AG04449 (cell line): ENCODE results near the gene CEP76.

Experiments
- CTCF ChIA-PET: fragments of 350-600 bp; formaldehyde crosslinking; extraction: SDS; loops from one replicate; lab custom pipeline; 2021; ENCODE audit warnings: antibody characterized with exemption; lab: Yijun Ruan, JAX
- POLR2A ChIA-PET: fragments of 400-600, 350-600 bp; formaldehyde crosslinking; extraction: SDS; loops from one replicate; lab custom pipeline; 2020; ENCODE audit warnings: antibody characterized with exemption, inconsistent platforms; lab: Yijun Ruan, JAX
- DNase-seq: peaks from one replicate; pipeline ENCODE4 v3.0.0-alpha.2; 2010; ENCODE audit warnings: low read depth, low spot score
- H3K4me3 ChIP-seq: 2 replicates; pipeline ENCODE4 v1.5.1; 2011; ENCODE audit warnings: low read depth, mild to moderate bottlenecking, control low read depth, low read length
- TF ChIP-seq, protein P1 (sequence below): IDR thresholded peaks from one replicate; pipeline ENCODE4 v1.5.1; 2011; ENCODE audit warnings: mild to moderate bottlenecking, moderate library complexity, low read length, control low read depth, inconsistent platforms; ENCODE audit not compliant: insufficient read depth; ENCODE audit errors: missing control alignments

The CEP76 gene

GRCh38 chr18:12722731-12723130, 20.2 kb upstream of the CEP76 start:
- DNase-seq = no peak
- POLR2A ChIA-PET = no interaction called here
- CTCF ChIA-PET = interaction anchor here (1.0 to 13.8 kb wide), 5 partner anchors 18 to 332 kb away, joined by 3 to 307 read pairs (median 93); no protein-coding TSS in a partner anchor
- TF ChIP-seq, protein P1, sequence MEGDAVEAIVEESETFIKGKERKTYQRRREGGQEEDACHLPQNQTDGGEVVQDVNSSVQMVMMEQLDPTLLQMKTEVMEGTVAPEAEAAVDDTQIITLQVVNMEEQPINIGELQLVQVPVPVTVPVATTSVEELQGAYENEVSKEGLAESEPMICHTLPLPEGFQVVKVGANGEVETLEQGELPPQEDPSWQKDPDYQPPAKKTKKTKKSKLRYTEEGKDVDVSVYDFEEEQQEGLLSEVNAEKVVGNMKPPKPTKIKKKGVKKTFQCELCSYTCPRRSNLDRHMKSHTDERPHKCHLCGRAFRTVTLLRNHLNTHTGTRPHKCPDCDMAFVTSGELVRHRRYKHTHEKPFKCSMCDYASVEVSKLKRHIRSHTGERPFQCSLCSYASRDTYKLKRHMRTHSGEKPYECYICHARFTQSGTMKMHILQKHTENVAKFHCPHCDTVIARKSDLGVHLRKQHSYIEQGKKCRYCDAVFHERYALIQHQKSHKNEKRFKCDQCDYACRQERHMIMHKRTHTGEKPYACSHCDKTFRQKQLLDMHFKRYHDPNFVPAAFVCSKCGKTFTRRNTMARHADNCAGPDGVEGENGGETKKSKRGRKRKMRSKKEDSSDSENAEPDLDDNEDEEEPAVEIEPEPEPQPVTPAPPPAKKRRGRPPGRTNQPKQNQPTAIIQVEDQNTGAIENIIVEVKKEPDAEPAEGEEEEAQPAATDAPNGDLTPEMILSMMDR = no peak
- no peak overlapping the region for H3K4me3 ChIP-seq

GRCh38 chr18:12721495-12722275, 19.2 kb upstream of the CEP76 start:
- no peak for DNase-seq
- no peak overlapping the region for H3K4me3 ChIP-seq
- ChIA-PET POLR2A (no interaction called here), CTCF (interaction anchor here (2.2 to 9.9 kb wide), 4 partner anchors 9 to 213 kb away, joined by 10 to 112 read pairs (median 68); no protein-coding TSS in a partner anchor)
- TF ChIP-seq, protein P1 = no peak

GRCh38 chr18:12711446-12711845, 8.9 kb upstream of the CEP76 start:
- ChIA-PET CTCF (no interaction called here), POLR2A (no interaction called here)
- DNase-seq = no peak

DNA sequence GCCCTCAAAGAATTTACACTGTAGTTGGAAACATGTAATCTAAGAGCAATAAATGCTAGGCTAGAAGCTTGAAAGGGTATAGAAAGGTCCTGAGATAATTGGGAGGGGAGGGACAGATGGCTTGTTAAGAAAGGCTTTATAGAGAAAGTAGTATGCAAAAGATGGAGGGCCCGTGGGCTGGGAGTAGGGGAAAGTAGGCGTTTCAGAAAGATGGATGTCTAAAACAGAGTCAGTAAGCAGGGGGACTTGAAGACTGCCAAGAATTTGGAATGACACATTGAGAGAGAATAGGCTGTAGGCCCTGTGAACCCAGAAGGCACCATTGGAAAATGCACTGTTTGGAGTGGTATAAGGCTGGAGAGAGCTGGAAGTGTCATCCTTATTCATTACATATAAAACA, 1.1 kb upstream of the CEP76 start:
- no peak for DNase-seq
- CTCF ChIA-PET = interaction anchor here (1.5 to 4.5 kb wide), 2 partner anchors 231 to 311 kb away, joined by 5 to 17 read pairs; no protein-coding TSS in a partner anchor
- POLR2A ChIA-PET = no interaction called here
- TF ChIP-seq, protein P1 = no peak
- H3K4me3 ChIP-seq = peak overlapping the region; percentile 84

More at GRCh38 chr18:12711446-12711845, 8.9 kb upstream of the CEP76 start:
- H3K4me3 ChIP-seq = no peak overlapping the region
- TF ChIP-seq, protein P1 = no peak

DNA sequence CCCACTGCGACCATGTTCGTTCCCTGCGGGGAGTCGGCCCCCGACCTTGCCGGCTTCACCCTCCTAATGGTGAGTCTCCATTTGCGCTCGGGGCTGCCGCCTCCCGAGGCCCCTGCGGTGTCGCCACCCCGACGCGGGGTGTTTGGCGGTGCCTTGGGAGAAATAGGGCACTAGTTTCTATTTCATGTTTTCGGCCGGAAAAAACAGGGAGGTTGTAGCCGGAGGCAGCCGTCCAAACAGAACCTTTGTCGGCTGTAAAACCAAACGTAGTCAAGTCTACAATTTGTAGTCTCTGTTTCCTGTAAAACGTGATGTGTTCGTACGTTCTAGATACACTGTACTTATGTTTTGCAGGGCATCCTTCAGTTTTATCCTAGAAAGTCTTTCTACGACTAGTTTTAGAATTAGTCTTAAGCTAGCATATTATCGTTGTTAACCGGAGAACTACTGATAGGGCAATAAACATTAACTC, 609 bp upstream of the CEP76 start:
- ChIA-PET POLR2A (interaction anchor here (1.2 to 1.3 kb wide), 2 partner anchors 241 to 326 kb away, joined by 4 read pairs; partner anchors contain the start of gene AFG3L2), CTCF (interaction anchor here (1.0 to 4.5 kb wide), 3 partner anchors 231 to 311 kb away, joined by 3 to 17 read pairs (median 5); no protein-coding TSS in a partner anchor)
- no peak for DNase-seq
- TF ChIP-seq, protein P1 = no peak
- H3K4me3 ChIP-seq = peak overlapping the region; percentile 84

GRCh38 chr18:12701161-12701560, 1.4 kb downstream of the CEP76 start:
- CTCF ChIA-PET = interaction anchor here (1.2 to 4.5 kb wide), 2 partner anchors 9 to 309 kb away, joined by 3 to 17 read pairs; no protein-coding TSS in a partner anchor
- POLR2A ChIA-PET = no interaction called here
- no peak for DNase-seq
- TF ChIP-seq, protein P1 = no peak
- peak overlapping the region; percentile 84 for H3K4me3 ChIP-seq
